Endothelial cell of umbilical vein (primary cell): ENCODE measurements around the gene L2HGDH. TPM values are rescaled to one million over a fixed set of nuclear protein-coding genes. Genes with fewer than 3 reads are reported as not detected.
"Not testable (repeated sequence)": the region's sequence is repeated elsewhere in the genome, so short reads cannot be mapped to it uniquely, and the experiment has no call there.

Experiments used
- BruUV-seq: library from RNA; stranded (reverse); fragments of 400-500 nt; replicated peaks from 2 replicates; lab custom pipeline; 2021; lab: Mats Ljungman, UMichigan
- CTCF ChIA-PET: fragments of 300-600, 350-600 bp; sonication (Branson Sonifier 250); formaldehyde crosslinking; loops from one replicate; lab custom pipeline; 2021; ENCODE audit warnings: antibody characterized with exemption, inconsistent platforms; lab: Charles Lee
- POLR2A ChIA-PET: fragments of 300-600, 350-600 bp; sonication (Branson Sonifier 250); formaldehyde crosslinking; loops from one replicate; lab custom pipeline; 2021; ENCODE audit warnings: antibody characterized with exemption, inconsistent platforms; lab: Charles Lee
- DNase-seq: peaks from one replicate; pipeline ENCODE4 v3.0.0-alpha.2; 2011; ENCODE audit warnings: low read depth, low spot score
- FAIRE-seq: peaks from 2 replicates; lab custom pipeline; 2011; peaks lifted over from hg19 to GRCh38; lab: Jason Lieb, UNC
- H2AFZ ChIP-seq: 2 replicates; pipeline ENCODE4 v1.6.0; 2012; ENCODE audit warnings: low read depth, low read length, control low read depth, inconsistent platforms
- H3K27ac ChIP-seq: 2 replicates; pipeline ENCODE4 v1.5.1; 2011; ENCODE audit warnings: low read depth, mild to moderate bottlenecking, control low read depth, low read length, moderate library complexity; ENCODE audit not compliant: insufficient read depth
- H3K27me3 ChIP-seq, 2 experiments: 2 replicates each; pipeline versions ENCODE4 v1.6.0 to v1.6.1; 2011; ENCODE audit warnings: low read length in 2 of 2, mixed read lengths in 1 of 2; ENCODE audit not compliant: control insufficient read depth in 2 of 2, insufficient read depth in 2 of 2
- H3K36me3 ChIP-seq, 2 experiments: 2 replicates in 1 of 2; 3 replicates in 1 of 2; pipeline ENCODE4 v1.5.1; 2011; ENCODE audit warnings: low read length in 2 of 2, mild to moderate bottlenecking in 1 of 2, moderate library complexity in 1 of 2; ENCODE audit not compliant: control insufficient read depth in 2 of 2, insufficient read depth in 2 of 2; ENCODE audit errors: extremely low read depth in 1 of 2
- H3K4me1 ChIP-seq: 3 replicates; pipeline ENCODE4 v1.5.1; 2011; ENCODE audit warnings: mild to moderate bottlenecking, low read length; ENCODE audit not compliant: control insufficient read depth, insufficient read depth; ENCODE audit errors: extremely low read depth
- H3K4me2 ChIP-seq: 2 replicates; pipeline ENCODE4 v1.6.1; 2011; ENCODE audit warnings: low read length, control low read depth, mixed read lengths; ENCODE audit not compliant: insufficient read depth
- H3K4me3 ChIP-seq, 3 experiments: fragments of 200-600 bp in 1 of 3; sonication (generic), shearing (Covaris generic) in 1 of 3; replicated peaks in 1 of 3; 2 replicates each; pipeline ENCODE4 v1.5.1; 2011 to 2016; ENCODE audit warnings: control low read depth in 3 of 3, low read length in 3 of 3, mild to moderate bottlenecking in 2 of 3, inconsistent platforms in 1 of 3, low read depth in 1 of 3, moderate library complexity in 1 of 3; ENCODE audit not compliant: insufficient read depth in 1 of 3
- H3K79me2 ChIP-seq: 2 replicates; pipeline ENCODE4 v1.6.0; 2012; ENCODE audit warnings: low read length, inconsistent platforms; ENCODE audit not compliant: control insufficient read depth, insufficient read depth
- H3K9ac ChIP-seq: replicated peaks from 2 replicates; pipeline ENCODE3; 2011; ENCODE audit warnings: low read length, control low read depth; ENCODE audit not compliant: insufficient read depth; ENCODE audit errors: extremely low read depth
- H3K9me1 ChIP-seq: replicated peaks from 3 replicates; pipeline ENCODE4 v1.6.0; 2011; ENCODE audit warnings: mild to moderate bottlenecking, low read length; ENCODE audit not compliant: control insufficient read depth, insufficient read depth; ENCODE audit errors: extremely low read depth
- H3K9me3 ChIP-seq: replicated peaks from 2 replicates; pipeline ENCODE4 v1.5.1; 2012; ENCODE audit warnings: low read length, inconsistent platforms; ENCODE audit not compliant: control insufficient read depth, insufficient read depth
- H4K20me1 ChIP-seq: replicated peaks from 2 replicates; pipeline ENCODE3; 2011; ENCODE audit warnings: mild to moderate bottlenecking, low read length; ENCODE audit not compliant: control insufficient read depth, insufficient read depth; ENCODE audit errors: extremely low read depth
- FOS ChIP-seq: IDR thresholded peaks from 2 replicates; pipeline ENCODE4 v1.6.1; 2011; ENCODE audit warnings: mild to moderate bottlenecking, low read length, moderate library complexity, borderline replicate concordance; ENCODE audit not compliant: insufficient read depth
- dilution Hi-C: fragments of 300-500 bp; cut with MboI; formaldehyde crosslinking; loops from one replicate; pipeline ENCODE4 v1.15.0; 2019; ENCODE audit warnings: low sequenced_read_pairs; ENCODE audit not compliant: extremely low pct_ligation_motif_present
- intact Hi-C: fragments of 100-400 bp; cut with micrococcal nuclease; formaldehyde crosslinking; loops from one replicate; pipeline ENCODE4 v1.10.0; 2022
- polyA plus RNA-seq, 4 experiments: library from polyadenylated mRNA; depleted of rRNA in 3 of 4; stranded (reverse) in 3 of 4; unstranded in 1 of 4; fragments of >200 nt; gene quantifications; 2 replicates each; pipeline versions ENCODE4 v1.2.1 to v1.2.3, GENCODE V29; 2011 to 2012; ENCODE audit warnings: missing spikeins in 1 of 4
- total RNA-seq: library from RNA; stranded (reverse); gene quantifications from 2 replicates; pipeline ENCODE4 v1.2.3, GENCODE V29; 2021
- TF ChIP-seq, protein P1 (sequence below), 2 donors: IDR thresholded peaks; 1 replicate in 1 of 2; 2 replicates in 1 of 2; pipeline ENCODE4 v1.5.1; 2011; ENCODE audit warnings: low read length in 2 of 2, mild to moderate bottlenecking in 2 of 2, moderate library complexity in 2 of 2, control low read depth in 1 of 2, inconsistent platforms in 1 of 2, low read depth in 1 of 2; ENCODE audit not compliant: insufficient read depth in 1 of 2; ENCODE audit errors: extremely low read depth in 1 of 2

The L2HGDH gene
- total and polyA plus RNA-seq, 2 donors (not counting 3 experiments of a cell fraction or from before 2014, with no cell fraction given) = 2.5 to 5.3 TPM

DNA sequence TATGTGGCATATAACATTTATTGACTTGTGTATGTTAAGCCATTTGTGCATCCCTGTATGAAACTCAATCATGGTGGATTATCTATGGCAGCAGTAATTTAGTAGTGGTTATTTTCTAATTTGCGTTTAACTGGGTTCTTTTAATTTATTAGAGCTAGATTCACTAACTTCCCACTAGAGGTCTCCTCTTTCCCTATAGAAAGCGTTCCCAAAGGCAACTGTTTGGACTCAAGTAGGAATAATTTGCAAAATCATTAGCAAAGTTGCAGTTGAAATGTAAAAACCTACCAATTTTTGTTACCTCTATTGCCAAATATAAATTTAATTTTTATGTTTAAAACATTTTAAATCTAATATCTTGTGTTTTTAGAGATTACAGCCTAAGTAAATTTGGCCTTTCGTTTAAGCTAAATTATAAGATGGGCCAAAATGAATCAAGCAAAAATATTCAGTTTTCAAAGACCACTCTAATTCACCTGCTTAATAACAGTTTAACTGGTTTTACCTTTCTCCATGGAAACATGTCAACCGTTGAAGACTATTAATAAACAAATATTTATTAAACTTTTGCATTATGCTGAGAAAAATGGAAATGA is 6.1 kb upstream of the L2HGDH start:
- BruUV-seq = no TSS peak
- intact Hi-C loops = loop anchor here (10.0 kb wide), 1 partner anchor 517 kb away; the partner anchor contains the start of gene NIN
- no peak overlapping the region for H3K9ac ChIP-seq
- no peak overlapping the region for H3K4me2 ChIP-seq
- H3K9me3 ChIP-seq = no peaks in the 10 kb centered on the region
- no peak overlapping the region for H2AFZ ChIP-seq
- no peaks in the 10 kb centered on the region for H3K36me3 ChIP-seq
- H3K4me1 ChIP-seq = peaks cover 11% of the 10 kb centered on the region
- H3K27ac ChIP-seq = no peak overlapping the region
- dilution Hi-C loops = no loop called here
- no peaks in the 10 kb centered on the region for H3K27me3 ChIP-seq
- no peaks in the 10 kb centered on the region for H3K9me1 ChIP-seq
- FAIRE-seq = no peak
- no peak for TF ChIP-seq FOS
- TF ChIP-seq, protein P1, sequence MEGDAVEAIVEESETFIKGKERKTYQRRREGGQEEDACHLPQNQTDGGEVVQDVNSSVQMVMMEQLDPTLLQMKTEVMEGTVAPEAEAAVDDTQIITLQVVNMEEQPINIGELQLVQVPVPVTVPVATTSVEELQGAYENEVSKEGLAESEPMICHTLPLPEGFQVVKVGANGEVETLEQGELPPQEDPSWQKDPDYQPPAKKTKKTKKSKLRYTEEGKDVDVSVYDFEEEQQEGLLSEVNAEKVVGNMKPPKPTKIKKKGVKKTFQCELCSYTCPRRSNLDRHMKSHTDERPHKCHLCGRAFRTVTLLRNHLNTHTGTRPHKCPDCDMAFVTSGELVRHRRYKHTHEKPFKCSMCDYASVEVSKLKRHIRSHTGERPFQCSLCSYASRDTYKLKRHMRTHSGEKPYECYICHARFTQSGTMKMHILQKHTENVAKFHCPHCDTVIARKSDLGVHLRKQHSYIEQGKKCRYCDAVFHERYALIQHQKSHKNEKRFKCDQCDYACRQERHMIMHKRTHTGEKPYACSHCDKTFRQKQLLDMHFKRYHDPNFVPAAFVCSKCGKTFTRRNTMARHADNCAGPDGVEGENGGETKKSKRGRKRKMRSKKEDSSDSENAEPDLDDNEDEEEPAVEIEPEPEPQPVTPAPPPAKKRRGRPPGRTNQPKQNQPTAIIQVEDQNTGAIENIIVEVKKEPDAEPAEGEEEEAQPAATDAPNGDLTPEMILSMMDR (IDR thresholded peaks at IDR 0.05; ENCODE audit: extremely low read depth in 1 of 2, insufficient read depth in 1 of 2, low read depth in 1 of 2, low read length in 2 of 2) = peak; percentile 29 to 41
- ChIA-PET POLR2A (interaction anchor here (0.6 kb wide), 1 partner anchor 43 kb away, joined by 3 read pairs; no protein-coding TSS in a partner anchor), CTCF (interaction anchor here (0.6 to 4.1 kb wide), 43 partner anchors 9 to 542 kb away, joined by 3 to 33 read pairs (median 4); partner anchors contain the start of genes CDKL1, MAP4K5 and VCPKMT)
- peaks cover 9% of the 10 kb centered on the region for H3K79me2 ChIP-seq
- no peaks in the 10 kb centered on the region for H4K20me1 ChIP-seq
- DNase-seq = peak; percentile 45
- no peak overlapping the region for H3K4me3 ChIP-seq

DNA sequence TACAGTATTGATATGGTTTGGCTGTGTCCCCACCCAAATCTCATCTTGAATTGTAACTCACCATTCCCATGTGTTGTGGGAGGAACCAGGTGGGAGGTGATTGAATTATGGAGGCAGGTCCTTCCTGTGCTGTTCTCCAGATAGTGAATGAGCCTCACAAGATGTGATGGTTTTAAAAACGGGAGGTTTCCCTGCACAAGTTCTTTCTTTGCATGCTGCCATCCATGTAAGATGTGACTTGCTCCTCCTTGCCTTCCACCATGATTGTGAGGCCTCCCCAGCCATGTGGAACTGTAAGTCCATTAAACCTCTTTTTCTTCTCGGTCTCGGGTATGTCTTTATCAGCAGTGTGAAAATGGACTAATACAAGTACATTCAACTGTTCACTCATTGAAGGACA is 2.1 kb upstream of the L2HGDH start:
- H3K36me3 ChIP-seq, H2AFZ ChIP-seq, CTCF ChIA-PET, H3K9me1 ChIP-seq, H3K9ac ChIP-seq, H4K20me1 ChIP-seq, DNase-seq, H3K79me2 ChIP-seq, H3K27me3 ChIP-seq, H3K27ac ChIP-seq, H3K9me3 ChIP-seq, H3K4me3 ChIP-seq, dilution Hi-C loops, BruUV-seq, FAIRE-seq, POLR2A ChIA-PET, H3K4me2 ChIP-seq: not testable (repeated sequence)
- peaks cover 15% of the 10 kb centered on the region for H3K4me1 ChIP-seq
- intact Hi-C loops = loop anchor here (5.0 to 10.0 kb wide), 2 partner anchors 353 to 521 kb away; partner anchors contain the start of genes NIN and SAV1
